Measurements from ENCODE around the gene DIDO1.
"Not testable (repeated sequence)": the region's sequence is repeated elsewhere in the genome, so short reads cannot be mapped to it uniquely, and the experiment has no call there.

DIDO1 gene

DNA sequence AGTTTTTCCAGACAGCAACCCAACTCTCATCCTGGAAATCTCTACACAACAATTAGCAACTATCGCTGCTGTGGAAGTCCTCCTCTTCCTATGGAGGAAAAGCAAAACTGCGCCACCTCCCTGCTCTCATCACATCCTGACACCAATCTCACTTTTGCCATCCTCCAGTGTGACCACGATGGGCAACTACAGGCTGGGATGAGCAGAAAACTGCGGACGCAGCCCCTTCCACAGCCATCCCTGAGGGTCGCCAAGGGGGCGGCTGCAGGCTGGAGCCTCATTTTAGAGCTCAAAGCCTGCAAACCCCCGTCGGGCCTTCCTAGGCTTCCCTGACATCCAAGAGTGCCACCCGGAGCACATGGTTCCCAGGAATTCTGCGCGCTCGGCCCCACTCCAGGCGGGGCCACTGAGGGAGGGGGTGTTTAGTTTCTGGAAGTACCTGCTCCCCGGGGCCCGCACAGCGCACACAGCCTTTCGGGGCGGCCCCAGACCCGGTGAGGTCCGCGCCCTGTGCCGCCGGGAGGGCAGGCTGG lies 65.8 kb downstream of the DIDO1 start:
- in situ Hi-C loops (cut with HindIII; ENCODE audit: low pct_unique_long_range_greater_than_20kb, low sequenced_read_pairs), result no loop called here
- TF ChIP-seq JUND (IDR thresholded peaks at IDR 0.05; ENCODE audit: low read depth), result no peak
- DNase-seq (ENCODE audit: low read depth in 1 of 2, low spot score in 1 of 2), result peak in 1 of 2 experiments; percentile 72

DNA sequence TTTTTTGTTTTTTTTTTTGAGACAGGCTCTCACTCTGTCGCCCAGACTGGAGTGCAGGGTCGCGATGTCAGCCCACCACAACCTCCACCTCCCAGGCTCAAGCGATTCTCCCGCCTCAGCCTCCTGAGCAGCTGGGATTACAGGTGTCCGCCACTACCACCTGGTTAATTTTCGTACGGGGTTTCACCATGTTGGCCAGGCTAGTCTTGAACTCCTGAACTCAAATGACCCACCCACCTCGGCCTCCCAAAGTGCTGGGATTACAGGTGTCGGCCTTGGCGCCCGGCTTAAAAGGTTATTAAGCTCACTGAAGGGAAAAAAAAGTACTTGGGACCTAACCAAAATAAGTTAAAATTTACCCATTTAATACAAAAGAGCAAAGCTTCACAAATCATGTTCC lies 66.6 kb downstream of the DIDO1 start:
- no peak for DNase-seq (ENCODE audit: low read depth in 1 of 2, low spot score in 1 of 2)
- no peak for TF ChIP-seq JUND (IDR thresholded peaks at IDR 0.05; ENCODE audit: low read depth)
- in situ Hi-C loops (cut with HindIII; ENCODE audit: low pct_unique_long_range_greater_than_20kb, low sequenced_read_pairs), result no loop called here

DNA sequence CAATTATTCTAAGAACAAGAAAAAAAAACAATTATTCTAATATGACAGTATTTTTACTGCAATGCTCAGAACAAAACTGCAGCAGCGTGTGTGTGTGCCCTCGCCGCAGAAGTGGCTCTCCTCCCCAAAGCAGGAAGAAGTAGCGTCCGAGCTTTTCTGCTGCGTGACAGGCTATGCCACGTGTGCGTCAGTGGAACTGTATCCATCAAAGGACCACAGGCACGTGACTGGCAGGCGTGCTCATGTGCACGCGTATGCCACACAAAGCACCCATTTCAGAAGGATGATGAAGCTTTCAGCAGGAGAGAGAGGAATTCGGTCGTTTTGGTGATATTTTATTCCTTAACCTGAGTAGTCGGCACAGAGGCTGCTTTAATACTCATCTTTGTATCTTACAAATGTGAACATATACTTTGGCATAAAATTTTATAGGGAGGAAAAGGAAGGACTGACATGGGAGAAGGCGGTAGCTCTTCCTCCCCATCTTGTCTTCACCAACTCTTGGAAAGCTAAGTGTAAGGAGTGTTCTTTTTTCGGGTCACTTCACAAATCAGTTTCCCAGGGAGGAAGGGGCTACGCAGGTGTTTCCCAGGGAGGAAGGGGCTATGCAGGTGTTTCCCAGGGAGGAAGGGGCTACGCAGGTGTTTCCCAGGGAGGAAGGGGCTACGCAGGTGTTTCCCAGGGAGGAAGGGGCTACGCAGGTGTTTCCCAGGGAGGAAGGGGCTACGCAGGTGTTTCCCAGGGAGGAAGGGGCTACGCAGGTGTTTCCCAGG lies 68.1 kb downstream of the DIDO1 start:
- no peak for TF ChIP-seq JUND (IDR thresholded peaks at IDR 0.05; ENCODE audit: low read depth)
- in situ Hi-C loops (cut with HindIII; ENCODE audit: low pct_unique_long_range_greater_than_20kb, low sequenced_read_pairs), result no loop called here

DNA sequence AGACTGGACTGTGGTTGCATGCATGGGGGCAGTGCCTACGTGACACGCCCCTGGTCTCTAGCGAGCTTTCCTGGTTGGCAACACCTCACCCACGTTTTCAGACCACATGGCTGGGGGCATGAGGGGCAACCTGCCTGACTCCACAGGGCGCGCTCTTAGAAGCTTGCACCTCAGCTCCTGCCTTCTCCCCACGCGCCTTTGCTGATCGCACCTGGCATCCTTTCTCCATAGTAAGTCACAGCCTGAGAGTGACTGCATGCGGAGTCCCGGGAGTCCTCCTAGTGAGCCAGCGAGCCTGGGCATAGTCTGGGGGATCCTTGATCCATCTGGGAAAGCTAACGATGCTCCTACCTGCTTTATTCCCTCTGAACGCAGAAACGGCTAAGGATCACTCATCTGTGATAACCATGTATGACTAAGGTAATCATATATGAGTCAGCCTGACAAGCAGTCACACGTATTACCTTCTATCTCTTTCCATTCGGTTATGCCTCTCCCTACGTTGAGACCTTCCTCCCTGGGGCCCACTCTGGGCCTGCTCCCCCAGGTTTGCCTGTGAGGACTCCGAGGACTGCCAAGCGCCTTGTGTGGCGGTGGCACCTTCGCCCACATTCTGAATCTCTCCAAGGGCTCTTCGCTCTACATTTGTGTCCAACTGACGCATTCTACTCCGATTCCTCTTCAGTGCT lies 69.2 kb downstream of the DIDO1 start:
- no peak for TF ChIP-seq JUND (IDR thresholded peaks at IDR 0.05; ENCODE audit: low read depth)
- no peak for DNase-seq (ENCODE audit: low read depth in 1 of 2, low spot score in 1 of 2)
- in situ Hi-C loops (cut with HindIII; ENCODE audit: low pct_unique_long_range_greater_than_20kb, low sequenced_read_pairs), result no loop called here

More for the DNA sequence above, 68.1 kb downstream of the DIDO1 start:
- DNase-seq (ENCODE audit: low read depth in 1 of 2, low spot score in 1 of 2), result no peak

DNA sequence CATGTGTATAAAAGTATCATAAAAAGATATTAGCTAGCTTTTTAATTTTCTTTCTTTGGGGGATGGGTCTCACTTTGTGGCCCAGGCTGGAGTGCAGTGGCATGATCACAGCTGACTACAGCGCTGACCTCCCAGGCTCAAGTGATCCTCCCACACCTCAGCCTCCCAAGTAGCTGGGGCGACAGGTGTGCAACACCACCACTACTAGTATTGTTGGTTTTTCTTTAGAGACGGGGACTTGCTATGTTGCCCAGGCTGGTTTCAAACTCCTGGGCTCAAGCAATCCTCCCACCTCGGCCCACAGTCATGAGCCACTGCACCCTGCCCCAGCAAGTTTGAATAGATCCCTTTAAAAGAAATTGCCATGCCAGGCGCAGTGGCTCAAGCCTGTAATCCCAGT lies 71.2 kb downstream of the DIDO1 start:
- no peak for TF ChIP-seq JUND (IDR thresholded peaks at IDR 0.05; ENCODE audit: low read depth)
- in situ Hi-C loops (cut with HindIII; ENCODE audit: low pct_unique_long_range_greater_than_20kb, low sequenced_read_pairs), result no loop called here
- DNase-seq (ENCODE audit: low read depth in 1 of 2, low spot score in 1 of 2), result no peak

DNA sequence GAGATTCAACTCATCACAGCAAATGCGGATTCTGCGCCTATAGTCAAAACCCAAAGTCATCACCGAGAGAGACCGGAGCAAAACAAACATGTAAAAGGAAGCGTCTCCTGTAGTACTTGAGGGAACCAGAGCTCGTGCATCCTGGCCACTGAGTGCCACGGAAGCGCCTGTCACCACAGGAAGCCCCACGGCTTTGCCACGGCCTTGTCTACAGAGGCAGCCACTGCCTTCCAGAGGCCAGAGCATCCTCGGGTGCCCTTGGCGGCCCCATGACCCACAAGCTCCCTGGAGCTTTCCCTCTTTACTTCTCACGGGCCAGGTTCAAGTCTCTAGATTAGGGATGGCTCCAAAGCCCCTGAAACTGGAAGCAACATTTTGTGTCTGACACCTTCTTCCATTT lies 72.2 kb downstream of the DIDO1 start:
- no peak for TF ChIP-seq JUND (IDR thresholded peaks at IDR 0.05; ENCODE audit: low read depth)
- in situ Hi-C loops (cut with HindIII; ENCODE audit: low pct_unique_long_range_greater_than_20kb, low sequenced_read_pairs), result no loop called here

DNA sequence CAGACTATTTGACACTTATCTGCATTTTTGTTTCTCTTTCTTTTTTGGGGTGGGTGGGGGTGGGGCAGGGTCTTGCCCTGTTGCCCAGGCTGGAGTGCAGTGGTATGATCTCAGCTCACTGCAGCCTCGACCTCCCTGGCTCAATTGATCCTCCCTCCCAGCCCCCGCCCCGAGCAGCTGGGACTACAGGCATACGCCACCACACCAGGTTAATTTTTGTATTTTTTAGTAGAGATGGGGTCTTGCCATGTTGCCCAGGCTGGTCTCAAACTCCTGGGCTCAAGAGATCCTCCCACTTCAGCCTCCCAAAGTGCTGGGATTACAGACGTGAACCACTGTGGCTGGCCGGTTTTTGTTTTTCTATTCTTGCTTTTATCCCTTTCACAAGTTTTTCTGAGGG lies 73.0 kb downstream of the DIDO1 start:
- in situ Hi-C loops (cut with HindIII; ENCODE audit: low pct_unique_long_range_greater_than_20kb, low sequenced_read_pairs), result not testable (repeated sequence)

More for the DNA sequence above, 72.2 kb downstream of the DIDO1 start:
- DNase-seq (ENCODE audit: low read depth in 1 of 2, low spot score in 1 of 2), result no peak

DNA sequence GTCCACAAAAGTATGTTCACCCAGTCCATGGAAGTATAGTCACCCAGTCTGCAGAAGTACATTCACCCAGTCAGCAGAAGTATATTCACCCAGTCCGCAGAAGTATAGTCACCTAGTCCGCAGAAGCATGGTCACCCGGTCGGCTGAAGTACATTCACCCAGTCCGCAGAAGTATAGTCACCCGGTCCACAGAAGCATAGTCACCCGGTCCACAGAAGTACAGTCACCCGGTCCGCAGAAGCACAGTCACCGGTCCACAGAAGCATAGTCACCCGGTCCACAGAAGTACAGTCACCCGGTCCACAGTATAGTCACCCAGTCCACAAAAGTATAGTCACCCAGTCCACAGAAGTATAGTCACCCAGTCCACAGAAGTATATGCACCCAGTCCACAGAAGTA lies 73.5 kb downstream of the DIDO1 start:
- TF ChIP-seq JUND (IDR thresholded peaks at IDR 0.05; ENCODE audit: low read depth), result no peak
- in situ Hi-C loops (cut with HindIII; ENCODE audit: low pct_unique_long_range_greater_than_20kb, low sequenced_read_pairs), result no loop called here
- no peak for DNase-seq (ENCODE audit: low read depth in 1 of 2, low spot score in 1 of 2)

More for the DNA sequence above, 73.0 kb downstream of the DIDO1 start:
- DNase-seq (ENCODE audit: low read depth in 1 of 2, low spot score in 1 of 2), result not testable (repeated sequence)

DNA sequence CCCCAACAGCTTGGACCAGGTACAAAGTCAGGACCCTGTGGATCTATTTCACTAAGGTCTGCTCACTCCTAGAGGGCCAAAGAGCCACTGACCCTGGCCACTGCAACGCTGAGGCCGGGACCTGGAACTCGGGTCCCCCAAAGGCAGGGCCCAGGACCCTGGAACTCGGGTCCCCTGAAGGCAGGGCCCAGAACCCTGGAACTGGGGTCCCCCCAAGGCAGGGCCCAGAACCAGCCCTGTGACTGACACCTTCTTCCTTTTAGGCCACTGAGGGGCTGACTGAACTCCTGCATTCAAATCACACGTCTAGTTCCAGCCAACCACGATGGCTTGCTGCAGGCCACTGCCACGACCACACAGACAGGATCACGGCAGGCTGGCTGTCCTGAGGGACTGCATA lies 74.1 kb downstream of the DIDO1 start:
- in situ Hi-C loops (cut with HindIII; ENCODE audit: low pct_unique_long_range_greater_than_20kb, low sequenced_read_pairs), result no loop called here

DNA sequence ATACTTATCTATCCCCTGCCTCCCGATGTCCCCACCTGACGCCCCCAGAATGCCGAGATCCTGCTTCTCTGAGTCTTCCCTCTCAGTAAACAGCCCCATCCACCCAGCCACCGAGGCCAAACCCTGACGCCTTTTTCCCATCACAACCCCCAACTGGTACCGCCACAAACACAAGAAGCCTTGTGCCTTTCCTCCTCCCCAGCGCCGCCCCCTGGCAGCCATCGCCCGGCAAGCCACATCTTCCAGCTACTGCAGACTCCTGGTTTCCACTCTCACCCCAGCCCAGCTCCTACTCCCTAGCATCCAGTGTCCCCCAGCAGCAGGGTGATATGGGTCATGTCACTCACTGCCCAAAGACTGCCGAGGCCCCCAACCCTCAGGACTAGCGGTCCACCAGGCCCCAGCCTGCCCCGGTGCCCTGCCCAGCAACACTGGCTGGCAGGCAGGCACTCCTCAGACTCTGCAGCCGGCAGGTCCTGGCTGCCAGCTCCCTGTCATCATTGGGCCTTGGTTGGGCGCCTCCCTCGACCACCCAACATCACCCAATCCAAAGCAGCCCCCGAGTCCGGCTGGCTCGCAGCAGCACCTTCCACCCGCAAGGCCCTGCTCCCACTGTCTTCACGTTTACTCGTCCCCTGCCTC lies 75.9 kb downstream of the DIDO1 start:
- TF ChIP-seq JUND (IDR thresholded peaks at IDR 0.05; ENCODE audit: low read depth), result no peak
- in situ Hi-C loops (cut with HindIII; ENCODE audit: low pct_unique_long_range_greater_than_20kb, low sequenced_read_pairs), result no loop called here
- no peak for DNase-seq (ENCODE audit: low read depth in 1 of 2, low spot score in 1 of 2)

More for the DNA sequence above, 74.1 kb downstream of the DIDO1 start:
- no peak for DNase-seq (ENCODE audit: low read depth in 1 of 2, low spot score in 1 of 2)
- TF ChIP-seq JUND (IDR thresholded peaks at IDR 0.05; ENCODE audit: low read depth), result no peak

DNA sequence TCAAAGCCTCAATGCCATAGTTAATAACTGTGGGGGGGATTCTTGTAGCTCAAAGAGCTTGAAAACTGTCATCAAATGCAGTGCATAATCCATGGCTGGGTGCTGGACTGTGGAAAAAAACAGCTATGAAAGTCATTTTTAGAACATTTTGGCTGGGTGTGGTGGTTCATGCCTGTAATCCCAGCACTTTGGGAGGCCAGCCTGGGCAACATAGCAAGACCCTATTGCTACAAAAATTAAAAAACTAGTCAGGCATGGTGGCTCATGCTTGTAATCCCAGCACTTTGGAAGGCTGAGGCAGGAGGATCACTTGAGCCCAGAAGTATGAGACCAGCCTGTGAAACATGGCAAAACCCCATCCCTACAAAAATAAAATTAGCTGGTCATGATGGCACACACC lies 76.9 kb downstream of the DIDO1 start:
- TF ChIP-seq JUND (IDR thresholded peaks at IDR 0.05; ENCODE audit: low read depth), result no peak
- in situ Hi-C loops (cut with HindIII; ENCODE audit: low pct_unique_long_range_greater_than_20kb, low sequenced_read_pairs), result no loop called here
- DNase-seq (ENCODE audit: low read depth in 1 of 2, low spot score in 1 of 2), result no peak

DNA sequence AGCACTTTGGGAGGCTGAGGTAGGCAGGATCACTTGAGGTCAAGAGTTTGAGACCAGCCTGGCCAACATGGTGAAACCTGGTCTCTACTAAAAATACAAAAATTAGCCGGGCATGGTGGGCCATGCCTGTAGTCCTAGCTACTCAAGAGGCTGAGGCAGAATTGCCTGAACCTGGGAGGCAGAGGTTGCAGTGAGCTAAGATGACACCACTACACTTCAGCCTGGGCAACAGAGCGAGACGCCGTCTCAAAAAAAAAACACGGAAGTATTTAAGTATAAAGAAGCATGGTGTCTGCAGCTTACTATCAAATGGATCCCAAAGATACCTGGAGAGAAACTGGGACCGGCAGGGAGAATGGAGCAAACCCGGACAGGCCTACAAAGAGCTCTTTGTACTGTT lies 77.4 kb downstream of the DIDO1 start:
- in situ Hi-C loops (cut with HindIII; ENCODE audit: low pct_unique_long_range_greater_than_20kb, low sequenced_read_pairs); DNase-seq (ENCODE audit: low read depth in 1 of 2, low spot score in 1 of 2): not testable (repeated sequence)
